H1 (cell line): ENCODE measurements around the gene ACCS. TPM values are rescaled to one million over a fixed set of nuclear protein-coding genes. Genes with fewer than 3 reads are reported as not detected.

Source experiments
- CTCF ChIA-PET: fragments of 300-600 bp; sonication (Branson Sonifier 250); formaldehyde crosslinking; loops from one replicate; lab custom pipeline; 2021; ENCODE audit not compliant: partially characterized antibody; lab: Charles Lee
- POLR2A ChIA-PET: fragments of 300-600 bp; sonication (Branson Sonifier 250); formaldehyde crosslinking; loops from one replicate; lab custom pipeline; 2021; ENCODE audit warnings: inconsistent platforms; ENCODE audit not compliant: partially characterized antibody; lab: Charles Lee
- DNase-seq, 2 experiments: peaks; one replicate each; pipeline versions ENCODE4 v3.0.0 to v3.0.0-alpha.2; 2010 to 2022; ENCODE audit warnings: low spot score in 2 of 2, low read depth in 1 of 2, mixed read lengths in 1 of 2
- FAIRE-seq: peaks from 2 replicates; lab custom pipeline; 2011; peaks lifted over from hg19 to GRCh38; lab: Jason Lieb, UNC
- H2AFZ ChIP-seq: 2 replicates; pipeline ENCODE4 v1.8.1; 2012; ENCODE audit warnings: low read length, inconsistent platforms
- H2AK5ac ChIP-seq: 2 replicates; pipeline ENCODE4 v1.6.1; 2013; ENCODE audit warnings: low read depth, low read length
- H2BK120ac ChIP-seq: replicated peaks from 2 replicates; pipeline ENCODE3; 2013; ENCODE audit warnings: low read depth, low read length, inconsistent platforms
- H2BK12ac ChIP-seq: 2 replicates; pipeline ENCODE4 v1.6.1; 2013; ENCODE audit warnings: low read depth, low read length
- H2BK15ac ChIP-seq: 2 replicates; pipeline ENCODE4 v1.6.1; 2013; ENCODE audit warnings: low read length
- H2BK20ac ChIP-seq: 2 replicates; pipeline ENCODE4 v1.6.1; 2013; ENCODE audit warnings: low read length
- H2BK5ac ChIP-seq: 2 replicates; pipeline ENCODE4 v1.6.1; 2013; ENCODE audit warnings: low read depth, low read length
- H3K14ac ChIP-seq: 2 replicates; pipeline ENCODE4 v1.6.1; 2013; ENCODE audit warnings: inconsistent platforms; ENCODE audit not compliant: insufficient read length
- H3K18ac ChIP-seq: 2 replicates; pipeline ENCODE4 v1.6.1; 2013; ENCODE audit warnings: low read length; ENCODE audit errors: extremely low read depth
- H3K23ac ChIP-seq: 2 replicates; pipeline ENCODE4 v1.6.1; 2013; ENCODE audit warnings: inconsistent platforms; ENCODE audit not compliant: insufficient read length
- H3K23me2 ChIP-seq: 2 replicates; pipeline ENCODE4 v1.6.1; 2013; ENCODE audit warnings: low read depth, low read length
- H3K27ac ChIP-seq: 2 replicates; pipeline ENCODE4 v1.6.1; 2011; ENCODE audit warnings: low read depth, low read length, inconsistent platforms
- H3K27me3 ChIP-seq, 4 experiments: replicated peaks in 1 of 4; 1 replicate in 1 of 4; 2 replicates in 3 of 4; pipeline versions ENCODE4 v1.6.1 to v1.8.1; 2011 to 2013; ENCODE audit warnings: low read length in 3 of 4, mild to moderate bottlenecking in 3 of 4, inconsistent platforms in 2 of 4, mixed read lengths in 2 of 4, moderate library complexity in 1 of 4; ENCODE audit not compliant: control insufficient read depth in 3 of 4, insufficient read depth in 3 of 4; ENCODE audit errors: extremely low read depth in 1 of 4
- H3K36me3 ChIP-seq, 4 experiments: 2 replicates each; pipeline versions ENCODE4 v1.6.1 to v1.8.1; 2011 to 2013; ENCODE audit warnings: mild to moderate bottlenecking in 4 of 4, low read length in 3 of 4, moderate library complexity in 2 of 4, control low read depth in 1 of 4, inconsistent platforms in 1 of 4; ENCODE audit not compliant: insufficient read depth in 4 of 4, control insufficient read depth in 2 of 4
- H3K4ac ChIP-seq: replicated peaks from 2 replicates; pipeline ENCODE3; 2013; ENCODE audit warnings: low read length, low read depth, mixed read lengths, inconsistent platforms; ENCODE audit not compliant: insufficient read length
- H3K4me1 ChIP-seq, 4 experiments: replicated peaks in 1 of 4; 1 replicate in 1 of 4; 2 replicates in 3 of 4; pipeline versions ENCODE4 v1.6.1 to v1.8.1; 2011 to 2013; ENCODE audit warnings: low read length in 3 of 4, inconsistent platforms in 2 of 4, mixed read lengths in 1 of 4; ENCODE audit not compliant: insufficient read depth in 4 of 4, control insufficient read depth in 3 of 4
- H3K4me2 ChIP-seq, 2 experiments: 2 replicates each; pipeline versions ENCODE4 v1.6.1 to v1.8.1; 2011 to 2013; ENCODE audit warnings: low read depth in 2 of 2, low read length in 2 of 2, control low read depth in 1 of 2, inconsistent platforms in 1 of 2, mild to moderate bottlenecking in 1 of 2; ENCODE audit not compliant: insufficient read depth in 1 of 2
- H3K4me3 ChIP-seq, 4 experiments: fragments of 200-600, 300-600 bp in 1 of 4; sonication (generic), shearing (Covaris generic), sonication (Bioruptor Twin) in 1 of 4; 2 replicates each; pipeline versions ENCODE4 v1.5.1 to v1.8.1; 2011 to 2016; ENCODE audit warnings: low read length in 4 of 4, low read depth in 3 of 4, control low read depth in 2 of 4, inconsistent platforms in 2 of 4, mild to moderate bottlenecking in 2 of 4, mixed read lengths in 1 of 4, moderate library complexity in 1 of 4; ENCODE audit not compliant: insufficient read depth in 2 of 4; ENCODE audit errors: extremely low read depth in 1 of 4
- H3K56ac ChIP-seq: replicated peaks from 2 replicates; pipeline ENCODE3; 2013; ENCODE audit warnings: low read depth, mild to moderate bottlenecking, mixed read lengths, low read length, inconsistent platforms; ENCODE audit not compliant: insufficient read length
- H3K79me1 ChIP-seq: 2 replicates; pipeline ENCODE4 v1.6.1; 2013; ENCODE audit warnings: low read depth, low read length, control low read depth
- H3K79me2 ChIP-seq, 2 experiments: 2 replicates each; pipeline versions ENCODE4 v1.6.1 to v1.8.1; 2012 to 2013; ENCODE audit warnings: low read length in 2 of 2, mild to moderate bottlenecking in 2 of 2, inconsistent platforms in 1 of 2; ENCODE audit not compliant: insufficient read depth in 2 of 2, control insufficient read depth in 1 of 2
- H3K9ac ChIP-seq, 4 experiments: replicated peaks in 1 of 4; 1 replicate in 1 of 4; 2 replicates in 3 of 4; pipeline versions ENCODE4 v1.6.1 to v1.8.1; 2011 to 2013; ENCODE audit warnings: low read depth in 3 of 4, low read length in 3 of 4, control low read depth in 2 of 4, mild to moderate bottlenecking in 2 of 4, moderate library complexity in 2 of 4, inconsistent platforms in 1 of 4; ENCODE audit errors: extremely low read depth in 1 of 4
- H3K9me3 ChIP-seq, 2 experiments: 2 replicates each; pipeline versions ENCODE4 v1.6.1 to v1.8.1; 2012 to 2013; ENCODE audit warnings: mild to moderate bottlenecking in 2 of 2, moderate library complexity in 2 of 2, control low read depth in 1 of 2, inconsistent platforms in 1 of 2, low read depth in 1 of 2, low read length in 1 of 2, mixed read lengths in 1 of 2; ENCODE audit not compliant: insufficient read depth in 2 of 2
- H4K20me1 ChIP-seq, 2 experiments: replicated peaks in 1 of 2; 2 replicates each; pipeline versions ENCODE3 to v1.8.1; 2011 to 2013; ENCODE audit warnings: inconsistent platforms in 2 of 2, low read length in 2 of 2, mild to moderate bottlenecking in 1 of 2; ENCODE audit not compliant: insufficient read depth in 2 of 2, control insufficient read depth in 1 of 2
- H4K5ac ChIP-seq: 2 replicates; pipeline ENCODE4 v1.6.1; 2013; ENCODE audit warnings: low read length, low read depth, mixed read lengths, inconsistent platforms; ENCODE audit not compliant: insufficient read length
- H4K8ac ChIP-seq: 2 replicates; pipeline ENCODE4 v1.8.0; 2013; ENCODE audit warnings: mild to moderate bottlenecking, moderate library complexity, low read length, inconsistent platforms; ENCODE audit not compliant: insufficient read depth; ENCODE audit errors: extremely low read depth
- H4K91ac ChIP-seq: replicated peaks from 2 replicates; pipeline ENCODE3; 2013; ENCODE audit warnings: low read length, mixed read lengths, inconsistent platforms; ENCODE audit not compliant: insufficient read length
- CBX5 ChIP-seq: fragments of 300-800, 300-1000 bp; sonication (generic); IDR thresholded peaks from 2 replicates; pipeline ENCODE4 v1.7.1; 2016; ENCODE audit warnings: antibody characterized with exemption, low read length, low read depth
- E2F6 ChIP-seq: IDR thresholded peaks from 2 replicates; pipeline ENCODE4 v1.6.1; 2012; ENCODE audit warnings: inconsistent platforms
- EZH2 ChIP-seq: fragments of 200-600 bp; sonication (generic); IDR thresholded peaks from 2 replicates; pipeline ENCODE4 v1.7.1; 2012; ENCODE audit warnings: low read depth, mild to moderate bottlenecking, moderate library complexity, low read length, inconsistent platforms; ENCODE audit not compliant: severe bottlenecking
- FOSL1 ChIP-seq: IDR thresholded peaks from 2 replicates; pipeline ENCODE4 v1.6.1; 2011; ENCODE audit warnings: mild to moderate bottlenecking, low read depth, low read length, moderate library complexity; ENCODE audit not compliant: insufficient read depth
- HDAC6 ChIP-seq: IDR thresholded peaks from one replicate; pipeline ENCODE4 v1.7.1; 2012; ENCODE audit warnings: low read depth, mild to moderate bottlenecking, inconsistent platforms, low read length, moderate library complexity
- KDM4A ChIP-seq: IDR thresholded peaks from one replicate; pipeline ENCODE4 v1.7.1; 2012; ENCODE audit warnings: low read depth, mild to moderate bottlenecking, moderate library complexity, low read length, inconsistent platforms; ENCODE audit not compliant: severe bottlenecking
- POLR2AphosphoS5 ChIP-seq: IDR thresholded peaks from 2 replicates; pipeline ENCODE4 v1.6.1; 2011; ENCODE audit warnings: low read depth, low read length
- SP2 ChIP-seq: IDR thresholded peaks from 2 replicates; pipeline ENCODE4 v1.6.1; 2012; ENCODE audit warnings: mild to moderate bottlenecking, low read length, inconsistent platforms
- WGBS, 2 experiments: shearing (Covaris generic) in 1 of 2; methylation state at CpG; one replicate each; pipeline versions ENCODE4 v1.1.6 to v1.1.7; 2013 to 2015; ENCODE audit warnings: low lambda C conversion rate in 2 of 2, mixed read lengths in 2 of 2, inconsistent platforms in 1 of 2, low coverage in 1 of 2, missing lambda C conversion rate in 1 of 2; ENCODE audit not compliant: insufficient replicate concordance in 2 of 2, insufficient coverage in 1 of 2, insufficient read length in 1 of 2; ENCODE audit errors: extremely low coverage in 1 of 2, missing lambda C conversion rate in 1 of 2; 5-methylcytosine and 5-hydroxymethylcytosine counted together
- polyA plus RNA-seq, 7 experiments: library from polyadenylated mRNA; depleted of rRNA in 3 of 7; stranded (reverse) in 5 of 7; unstranded in 2 of 7; fragments of >200 nt in 5 of 7; fragments of 200-250 nt in 2 of 7; gene quantifications; 1 replicate in 5 of 7; 2 replicates in 1 of 7; 4 replicates in 1 of 7; pipeline versions ENCODE4 v1.2.1 to v1.2.3, GENCODE V29; 2011 to 2013; ENCODE audit warnings: missing spikeins in 2 of 7, mixed read lengths in 2 of 7
- total RNA-seq: library from RNA; stranded (reverse); fragmentation: NEBNext Ultra II Directional; extraction: Animal tissue kit (Norgen Biotek cat#: 25700); gene quantifications from 2 replicates; pipeline ENCODE4 v1.2.1, GENCODE V29; 2021

The ACCS gene
- total and polyA plus RNA-seq, 2 of the 8 experiments (the other 6 are each of a cell fraction or from before 2014, with no cell fraction given) = 6.0 to 8.0 TPM

GRCh38 chr11:44128729-44129128 lies 62.7 kb downstream of the ACCS start:
- no peak overlapping the region for H3K18ac ChIP-seq
- no peaks in the 10 kb centered on the region for H3K27me3 ChIP-seq
- H3K4me3 ChIP-seq = no peak overlapping the region
- no peak overlapping the region for H3K9ac ChIP-seq
- no peak overlapping the region for H2BK5ac ChIP-seq
- H4K20me1 ChIP-seq = peaks cover 0 to 3% of the 10 kb centered on the region in 2 experiments
- no peak overlapping the region for H2BK120ac ChIP-seq
- H3K23me2 ChIP-seq = no peaks in the 10 kb centered on the region; the same call in 1 of the 2 replicates
- H3K4ac ChIP-seq = no peak overlapping the region
- H3K27ac ChIP-seq = no peak overlapping the region
- no peak overlapping the region for H3K14ac ChIP-seq
- FAIRE-seq = no peak
- CTCF ChIA-PET = interaction anchor here (0.6 to 2.1 kb wide), 4 partner anchors 9 to 464 kb away, joined by 3 to 9 read pairs (median 4); no protein-coding TSS in a partner anchor
- POLR2A ChIA-PET = no interaction called here
- no peak overlapping the region for H2BK20ac ChIP-seq
- H3K4me1 ChIP-seq = no peaks in the 10 kb centered on the region
- H4K5ac ChIP-seq = no peak overlapping the region
- peaks cover 2 to 24% (median 8%) of the 10 kb centered on the region in 4 experiments; a peak in 6 of 8 replicates for H3K36me3 ChIP-seq
- no peak overlapping the region for H3K23ac ChIP-seq
- no peak overlapping the region for H4K91ac ChIP-seq
- H3K79me2 ChIP-seq = no peaks in the 10 kb centered on the region
- H2BK12ac ChIP-seq = no peak overlapping the region
- no peaks in the 10 kb centered on the region for H3K79me1 ChIP-seq
- no peak overlapping the region for H2AK5ac ChIP-seq
- H3K4me2 ChIP-seq = no peak overlapping the region
- no peaks in the 10 kb centered on the region for H3K9me3 ChIP-seq
- H3K56ac ChIP-seq = no peak overlapping the region
- H2AFZ ChIP-seq = no peak overlapping the region
- H2BK15ac ChIP-seq = no peak overlapping the region
- 86% methylated on average over 3 of the region's 3 CpGs; no CpG with 5 or more reads in 1 of the 2 experiments for WGBS, 2 experiments
- DNase-seq = no peak
- no peak overlapping the region for H4K8ac ChIP-seq
- TF ChIP-seq HDAC6 (no peak), EZH2 (no peak), CBX5 (no peak), FOSL1 (no peak), SP2 (no peak), E2F6 (no peak), KDM4A (no peak), POLR2AphosphoS5 (no peak)
